GM23248 (cell line): ENCODE measurements around the gene RNF130.

ENCODE experiments used
- EZH2 ChIP-seq: fragments of 200-600 bp; sonication (generic); IDR thresholded peaks from 2 replicates; pipeline ENCODE4 v1.6.1; 2018; ENCODE audit warnings: antibody characterized with exemption, mild to moderate bottlenecking; ENCODE audit not compliant: insufficient read depth, poor library complexity, severe bottlenecking
- EZH2phosphoT487 ChIP-seq: fragments of 200-600 bp; sonication (generic); IDR thresholded peaks from 2 replicates; pipeline ENCODE4 v1.6.1; 2018; ENCODE audit warnings: antibody characterized with exemption, moderate library complexity, mild to moderate bottlenecking, low read depth; ENCODE audit not compliant: insufficient read depth

DNA sequence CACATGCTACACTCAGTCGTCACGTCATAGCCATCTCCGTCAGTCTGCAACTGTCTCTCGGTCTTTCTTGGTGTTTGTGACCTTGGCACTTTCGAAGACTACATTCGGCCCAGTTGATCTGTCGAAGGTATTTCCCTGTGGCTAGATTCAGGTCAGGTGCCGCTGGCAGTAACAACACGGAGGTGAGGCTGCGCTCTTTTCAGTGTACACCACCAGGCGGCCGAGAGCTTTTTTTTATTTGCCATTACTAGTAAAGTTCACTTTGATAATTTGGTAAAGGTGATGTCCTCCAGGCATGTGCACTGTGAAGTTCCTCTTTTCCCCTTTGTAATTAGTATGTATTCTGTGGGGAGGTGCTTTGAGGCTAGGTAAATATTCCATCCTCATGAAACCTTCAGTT, 49.7 kb downstream of the RNF130 start:
- TF ChIP-seq EZH2, result no peak
- no peak for TF ChIP-seq EZH2phosphoT487
